MCF 10A (cell line): ENCODE results near the gene SMURF1. TPM values are rescaled to one million over a fixed set of nuclear protein-coding genes. Genes with fewer than 3 reads are reported as not detected.

Experiments used
- BruUV-seq: library from RNA; stranded (reverse); fragments of 400-500 nt; replicated peaks from 2 replicates; lab custom pipeline; 2021; lab: Mats Ljungman, UMichigan
- CTCF ChIA-PET: fragments of 300-600 bp; sonication (Branson Sonifier 250); formaldehyde crosslinking; extraction: SDS; loops from one replicate; lab custom pipeline; 2021; ENCODE audit warnings: antibody characterized with exemption, inconsistent platforms; lab: Yijun Ruan, JAX
- POLR2A ChIA-PET: fragments of 300-600, 350-650 bp; sonication (Branson Sonifier 250); formaldehyde crosslinking; extraction: SDS; loops from one replicate; lab custom pipeline; 2020; ENCODE audit warnings: antibody characterized with exemption, inconsistent platforms; lab: Yijun Ruan, JAX
- DNase-seq: peaks from one replicate; pipeline ENCODE4 v3.0.0-alpha.2; 2018; ENCODE audit not compliant: unreplicated experiment
- H3K27ac Mint-ChIP-seq: one replicate; pipeline ENCODE4 v1.8.0; 2022; ENCODE audit warnings: mild to moderate bottlenecking, low read depth, mixed read lengths; ENCODE audit not compliant: unreplicated experiment
- H3K27me3 Mint-ChIP-seq: one replicate; pipeline ENCODE4 v1.8.0; 2022; ENCODE audit warnings: mixed read lengths; ENCODE audit not compliant: insufficient read depth, unreplicated experiment
- H3K36me3 Mint-ChIP-seq: one replicate; pipeline ENCODE4 v1.8.0; 2022; ENCODE audit warnings: mild to moderate bottlenecking, moderate library complexity, mixed read lengths; ENCODE audit not compliant: insufficient read depth, unreplicated experiment
- H3K4me1 Mint-ChIP-seq: one replicate; pipeline ENCODE4 v1.8.0; 2022; ENCODE audit warnings: mixed read lengths; ENCODE audit not compliant: insufficient read depth, unreplicated experiment
- H3K4me3 Mint-ChIP-seq: one replicate; pipeline ENCODE4 v1.8.0; 2022; ENCODE audit warnings: mild to moderate bottlenecking, moderate library complexity, mixed read lengths; ENCODE audit not compliant: unreplicated experiment
- H3K9me3 Mint-ChIP-seq: one replicate; pipeline ENCODE4 v1.8.0; 2022; ENCODE audit warnings: mixed read lengths; ENCODE audit not compliant: unreplicated experiment
- intact Hi-C: fragments of 100-400 bp; cut with micrococcal nuclease; formaldehyde crosslinking; loops from 2 replicates; pipeline ENCODE4 v1.14.1; 2022
- total RNA-seq: library from RNA; stranded (reverse); gene quantifications from 2 replicates; pipeline ENCODE4 v1.2.3, GENCODE V29; 2022
- TF ChIP-seq, protein P1 (sequence below): fragments of 200-600 bp; IDR thresholded peaks from one replicate; pipeline ENCODE4 v1.8.0; 2022; ENCODE audit warnings: antibody characterized with exemption, mild to moderate bottlenecking; ENCODE audit not compliant: unreplicated experiment

Gene SMURF1
- total RNA-seq, 1 experiment from 2014 or later = 19.9 TPM

DNA sequence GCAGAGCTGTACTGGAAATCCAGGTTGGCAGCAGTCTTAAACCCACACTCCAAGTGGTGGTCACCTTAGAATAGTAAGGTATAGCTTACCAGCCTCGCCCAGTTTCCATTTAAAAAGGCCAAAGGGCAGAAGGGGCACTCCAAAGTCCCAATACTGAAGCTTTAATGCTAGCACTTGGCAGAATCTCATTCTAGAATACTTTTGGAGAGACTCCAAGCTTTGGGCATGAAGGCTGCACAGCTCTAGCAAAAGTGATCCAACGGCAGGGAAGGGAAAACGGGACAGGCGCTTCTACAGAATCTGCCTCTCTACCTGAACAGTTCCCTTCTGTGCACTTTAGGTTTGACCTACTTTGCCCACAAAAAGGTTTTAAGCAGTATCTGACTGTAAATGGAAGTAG is 19.7 kb downstream of the SMURF1 start:
- peaks cover 42% of the 10 kb centered on the region for H3K4me1 Mint-ChIP-seq
- intact Hi-C loops = no loop called here
- TF ChIP-seq, protein P1, sequence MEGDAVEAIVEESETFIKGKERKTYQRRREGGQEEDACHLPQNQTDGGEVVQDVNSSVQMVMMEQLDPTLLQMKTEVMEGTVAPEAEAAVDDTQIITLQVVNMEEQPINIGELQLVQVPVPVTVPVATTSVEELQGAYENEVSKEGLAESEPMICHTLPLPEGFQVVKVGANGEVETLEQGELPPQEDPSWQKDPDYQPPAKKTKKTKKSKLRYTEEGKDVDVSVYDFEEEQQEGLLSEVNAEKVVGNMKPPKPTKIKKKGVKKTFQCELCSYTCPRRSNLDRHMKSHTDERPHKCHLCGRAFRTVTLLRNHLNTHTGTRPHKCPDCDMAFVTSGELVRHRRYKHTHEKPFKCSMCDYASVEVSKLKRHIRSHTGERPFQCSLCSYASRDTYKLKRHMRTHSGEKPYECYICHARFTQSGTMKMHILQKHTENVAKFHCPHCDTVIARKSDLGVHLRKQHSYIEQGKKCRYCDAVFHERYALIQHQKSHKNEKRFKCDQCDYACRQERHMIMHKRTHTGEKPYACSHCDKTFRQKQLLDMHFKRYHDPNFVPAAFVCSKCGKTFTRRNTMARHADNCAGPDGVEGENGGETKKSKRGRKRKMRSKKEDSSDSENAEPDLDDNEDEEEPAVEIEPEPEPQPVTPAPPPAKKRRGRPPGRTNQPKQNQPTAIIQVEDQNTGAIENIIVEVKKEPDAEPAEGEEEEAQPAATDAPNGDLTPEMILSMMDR = no peak
- H3K36me3 Mint-ChIP-seq = no peaks in the 10 kb centered on the region
- H3K27ac Mint-ChIP-seq = peak overlapping the region; percentile 61
- H3K4me3 Mint-ChIP-seq = no peak overlapping the region
- no TSS peak for BruUV-seq
- no peaks in the 10 kb centered on the region for H3K27me3 Mint-ChIP-seq
- no peak for DNase-seq
- H3K9me3 Mint-ChIP-seq = no peaks in the 10 kb centered on the region
- POLR2A ChIA-PET = interaction anchor here (0.5 to 2.5 kb wide), 5 partner anchors 10 to 201 kb away, joined by 3 to 13 read pairs (median 4); partner anchors contain the start of gene ARPC1A
- CTCF ChIA-PET = interaction anchor here (1.1 kb wide), 1 partner anchor 11 kb away, joined by 4 read pairs; no protein-coding TSS in a partner anchor

GRCh38 chr7:99123571-99124033 is 20.3 kb downstream of the SMURF1 start:
- BruUV-seq = no TSS peak
- DNase-seq = peak; percentile 68
- ChIA-PET CTCF (interaction anchor here (0.7 to 1.1 kb wide), 3 partner anchors 11 to 115 kb away, joined by 3 to 4 read pairs (median 3); no protein-coding TSS in a partner anchor), POLR2A (interaction anchor here (0.5 to 2.5 kb wide), 6 partner anchors 10 to 202 kb away, joined by 3 to 13 read pairs (median 4); partner anchors contain the start of gene ARPC1A)
- peak overlapping the region; percentile 61 for H3K27ac Mint-ChIP-seq
- H3K9me3 Mint-ChIP-seq = no peaks in the 10 kb centered on the region
- no peak overlapping the region for H3K4me3 Mint-ChIP-seq
- TF ChIP-seq, protein P1 = no peak
- peaks cover 41% of the 10 kb centered on the region for H3K4me1 Mint-ChIP-seq
- H3K36me3 Mint-ChIP-seq = no peaks in the 10 kb centered on the region
- intact Hi-C loops = no loop called here
- H3K27me3 Mint-ChIP-seq = no peaks in the 10 kb centered on the region

GRCh38 chr7:99122762-99123161 is 21.1 kb downstream of the SMURF1 start:
- TF ChIP-seq, protein P1 = no peak
- Mint-ChIP-seq H3K9me3 (no peaks in the 10 kb centered on the region), H3K27ac (no peak overlapping the region), H3K36me3 (no peaks in the 10 kb centered on the region), H3K27me3 (no peaks in the 10 kb centered on the region), H3K4me1 (peaks cover 38% of the 10 kb centered on the region), H3K4me3 (no peak overlapping the region)
- POLR2A ChIA-PET = interaction anchor here (1.2 kb wide), 1 partner anchor 11 kb away, joined by 3 read pairs; no protein-coding TSS in a partner anchor
- BruUV-seq = no TSS peak
- no peak for DNase-seq
- intact Hi-C loops = no loop called here
- CTCF ChIA-PET = interaction anchor here (0.7 kb wide), 1 partner anchor 75 kb away, joined by 3 read pairs; no protein-coding TSS in a partner anchor

- Mint-ChIP-seq H3K27ac (no peak overlapping the region), H3K27me3 (no peaks in the 10 kb centered on the region), H3K36me3 (no peaks in the 10 kb centered on the region), H3K9me3 (no peaks in the 10 kb centered on the region), H3K4me1 (peaks cover 27% of the 10 kb centered on the region), H3K4me3 (no peak overlapping the region)
- ChIA-PET POLR2A (interaction anchor here (0.7 to 1.5 kb wide), 5 partner anchors 10 to 148 kb away, joined by 3 to 11 read pairs (median 3); no protein-coding TSS in a partner anchor), CTCF (interaction anchor here (0.6 to 0.7 kb wide), 2 partner anchors 9 to 126 kb away, joined by 3 read pairs; no protein-coding TSS in a partner anchor)
- no TSS peak for BruUV-seq
- intact Hi-C loops = no loop called here
- no peak for DNase-seq
- TF ChIP-seq, protein P1 = no peak
These were observed 22.3 kb downstream of the SMURF1 start for GRCh38 chr7:99121496-99122021.
